ENCODE data around the gene CREBRF. TPM values are rescaled to one million over a fixed set of nuclear protein-coding genes. Genes with fewer than 3 reads are reported as not detected.
"Not testable (repeated sequence)": the region's sequence is repeated elsewhere in the genome, so short reads cannot be mapped to it uniquely, and the experiment has no call there.

The CREBRF gene
- total and polyA plus RNA-seq, 7 donors = 4.4 to 58.5 (median 47.9) TPM

GRCh38 chr5:173114536-173114935, 58.4 kb downstream of the CREBRF start:
- H3K27me3 ChIP-seq = no peaks in the 10 kb centered on the region
- peaks cover 0 to 82% (median 26%) of the 10 kb centered on the region in 4 donors for H3K36me3 ChIP-seq
- no peak overlapping the region for H3K4me3 ChIP-seq
- no peak overlapping the region for H3K27ac ChIP-seq
- no peak for DNase-seq
- WGBS, 2 donors = 92 to 96% methylated on average over 1 of the region's 1 CpG
- H3K9me3 ChIP-seq = no peaks in the 10 kb centered on the region
- TF ChIP-seq CTCF (IDR thresholded peaks at IDR 0.05) (no peak), EP300 (IDR thresholded peaks at IDR 0.05) (no peak), POLR2A (IDR thresholded peaks at IDR 0.05) (no peak), POLR2AphosphoS5 (IDR thresholded peaks at IDR 0.05) (no peak)
- intact Hi-C loops (cut with DNase I) = no loop called here
- no peaks in the 10 kb centered on the region for H3K4me1 ChIP-seq

DNA sequence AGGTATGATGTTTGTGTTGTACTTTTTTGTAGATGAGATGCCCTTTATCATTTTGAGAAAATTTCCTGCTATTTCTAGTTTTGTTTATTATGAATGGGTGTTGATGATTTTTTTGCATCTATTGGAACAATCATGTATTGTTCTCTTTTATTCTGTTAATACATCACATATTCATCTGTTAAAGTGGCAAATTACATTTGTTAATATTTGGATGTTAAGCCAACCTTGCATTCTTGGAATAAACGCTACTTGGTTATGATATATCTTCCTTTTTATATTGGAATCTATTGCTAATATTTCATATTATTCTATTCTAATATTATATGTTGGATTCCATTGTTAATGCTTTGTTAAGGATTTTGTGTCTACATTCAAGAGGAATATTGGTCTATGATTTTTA, 63.6 kb downstream of the CREBRF start:
- Histone ChIP-seq H3K27me3 (no peaks in the 10 kb centered on the region), H3K9me3 (peaks cover 0 to 5% (median 0%) of the 10 kb centered on the region in 4 donors), H3K4me1 (no peaks in the 10 kb centered on the region), H3K4me3 (no peak overlapping the region), H3K27ac (no peak overlapping the region), H3K36me3 (peaks cover 0 to 74% (median 17%) of the 10 kb centered on the region in 4 donors)
- intact Hi-C loops (cut with DNase I) = no loop called here
- WGBS, 2 donors = 93 to 98% methylated on average over 1 of the region's 1 CpG
- no peak for TF ChIP-seq CTCF (IDR thresholded peaks at IDR 0.05)
- no peak for TF ChIP-seq POLR2AphosphoS5 (IDR thresholded peaks at IDR 0.05)
- no peak for TF ChIP-seq POLR2A (IDR thresholded peaks at IDR 0.05)
- TF ChIP-seq EP300 (IDR thresholded peaks at IDR 0.05) = no peak
- no peak for DNase-seq

DNA sequence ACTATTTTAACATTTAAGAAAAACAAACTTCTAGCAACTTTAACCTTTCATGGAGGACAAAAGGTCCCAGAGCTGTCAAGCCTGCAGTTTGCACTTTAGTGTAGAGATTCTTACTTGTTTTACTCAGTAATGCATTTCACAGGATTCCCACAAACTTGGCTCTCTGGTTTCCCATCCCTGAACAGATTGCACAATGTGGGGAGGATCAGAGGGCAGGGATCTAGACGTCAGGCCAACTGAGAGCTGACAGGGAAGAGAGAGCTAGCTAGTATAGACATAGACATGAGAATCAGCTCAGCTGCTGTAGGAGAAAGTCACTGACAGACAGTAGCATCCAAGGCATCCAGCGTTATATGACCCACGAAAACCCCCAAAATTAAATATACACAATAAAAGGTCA, 67.3 kb downstream of the CREBRF start:
- intact Hi-C loops (cut with DNase I) = no loop called here
- no peak for DNase-seq
- Histone ChIP-seq H3K4me1 (no peaks in the 10 kb centered on the region), H3K36me3 (peaks cover 0 to 74% (median 23%) of the 10 kb centered on the region in 4 donors), H3K9me3 (peaks cover 0 to 5% (median 0%) of the 10 kb centered on the region in 4 donors), H3K27me3 (no peaks in the 10 kb centered on the region), H3K4me3 (no peak overlapping the region), H3K27ac (no peak overlapping the region)
- no peak for TF ChIP-seq POLR2A (IDR thresholded peaks at IDR 0.05)
- no peak for TF ChIP-seq CTCF (IDR thresholded peaks at IDR 0.05)
- no peak for TF ChIP-seq EP300 (IDR thresholded peaks at IDR 0.05)
- no peak for TF ChIP-seq POLR2AphosphoS5 (IDR thresholded peaks at IDR 0.05)
- 83 to 86% methylated on average over 3 of the region's 3 CpGs for WGBS, 2 donors

DNA sequence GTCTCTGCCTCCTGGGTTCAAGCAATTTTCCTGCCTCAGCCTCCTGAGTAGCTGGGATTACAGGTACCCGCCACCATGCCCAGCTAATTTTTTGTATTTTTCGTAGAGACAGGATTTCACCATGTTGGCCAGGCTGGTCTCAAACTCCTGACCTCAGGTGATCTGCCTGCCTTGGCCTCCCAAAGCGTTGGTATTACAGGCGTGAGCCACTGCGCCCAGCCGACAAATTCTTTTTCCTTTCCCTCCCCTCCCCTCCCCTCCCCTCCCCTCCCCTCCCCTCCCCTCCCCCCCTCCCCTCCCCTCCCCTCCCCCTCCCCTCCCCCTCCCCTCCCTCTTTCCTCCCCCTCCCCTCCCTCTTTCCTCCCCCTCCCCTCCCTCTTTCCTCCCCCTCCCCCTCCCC, 76.0 kb downstream of the CREBRF start:
- H3K4me1 ChIP-seq; DNase-seq; H3K9me3 ChIP-seq; H3K27me3 ChIP-seq; H3K27ac ChIP-seq; H3K4me3 ChIP-seq; intact Hi-C loops (cut with DNase I): not testable (repeated sequence)
- peaks cover 0 to 73% (median 20%) of the 10 kb centered on the region in 4 donors for H3K36me3 ChIP-seq
- 96 to 97% methylated on average over 6 of the region's 6 CpGs for WGBS, 2 donors

DNA sequence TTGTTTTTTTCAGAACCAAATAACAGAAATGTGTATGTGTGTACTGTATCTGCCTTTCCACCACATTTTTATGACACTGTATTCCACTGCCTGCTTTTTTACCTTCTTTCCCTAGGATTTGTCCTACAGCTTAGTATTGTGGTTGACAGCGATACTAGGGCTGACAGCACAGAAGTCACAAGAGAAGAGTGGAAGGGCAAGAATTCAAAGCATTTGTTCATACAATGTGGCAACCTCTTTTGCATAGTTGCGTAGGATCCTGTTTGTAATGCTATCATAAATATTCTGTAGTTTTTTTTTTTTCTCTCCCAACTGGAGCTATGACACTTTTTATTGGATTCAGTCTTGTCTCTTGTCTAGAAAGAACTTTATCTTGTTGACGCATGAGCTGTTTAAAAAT, 82.6 kb downstream of the CREBRF start:
- no peaks in the 10 kb centered on the region for H3K9me3 ChIP-seq
- WGBS, 2 donors = 96 to 97% methylated on average over 3 of the region's 3 CpGs

More for the DNA sequence above, 82.6 kb downstream of the CREBRF start:
- Histone ChIP-seq H3K27me3 (no peaks in the 10 kb centered on the region), H3K27ac (no peak overlapping the region), H3K4me3 (no peak overlapping the region), H3K4me1 (no peaks in the 10 kb centered on the region), H3K36me3 (peaks cover 0 to 60% (median 1%) of the 10 kb centered on the region in 4 donors)
- DNase-seq = no peak
- intact Hi-C loops (cut with DNase I) = no loop called here
- TF ChIP-seq EP300 (IDR thresholded peaks at IDR 0.05) = no peak
- TF ChIP-seq POLR2A (IDR thresholded peaks at IDR 0.05) = no peak
- no peak for TF ChIP-seq CTCF (IDR thresholded peaks at IDR 0.05)
- TF ChIP-seq POLR2AphosphoS5 (IDR thresholded peaks at IDR 0.05) = no peak

Measured in sigmoid colon (tissue), 7 donors.